GM18517 (cell line): ENCODE results near the gene DCHS2.

Experiments used
- ATAC-seq: cut with Tn5 transposase; IDR thresholded peaks from one replicate; pipeline ENCODE4 v1.9.1; 2021; ENCODE audit warnings: mild to moderate bottlenecking, moderate library complexity; ENCODE audit not compliant: unreplicated experiment

Gene DCHS2

GRCh38 chr4:154489558-154490233 lies 1.9 kb downstream of the DCHS2 start:
- ATAC-seq, result no peak

- ATAC-seq, result no peak
These were observed 4.5 kb downstream of the DCHS2 start for GRCh38 chr4:154487145-154487544.

- peak; percentile 99 for ATAC-seq
These were observed 6.3 kb downstream of the DCHS2 start for GRCh38 chr4:154485127-154485773.

GRCh38 chr4:154478547-154478946 lies 13.1 kb downstream of the DCHS2 start:
- ATAC-seq, result peak; percentile 19

- ATAC-seq, result peak; percentile 86
These were observed 13.5 kb downstream of the DCHS2 start for GRCh38 chr4:154478128-154478527.

GRCh38 chr4:154476232-154476631 lies 15.4 kb downstream of the DCHS2 start:
- ATAC-seq, result no peak

- ATAC-seq, result no peak
These were observed 15.8 kb downstream of the DCHS2 start for GRCh38 chr4:154475820-154476219.

- no peak for ATAC-seq
These were observed 18.1 kb downstream of the DCHS2 start for GRCh38 chr4:154473497-154473896.

- ATAC-seq, result no peak
These were observed 18.7 kb downstream of the DCHS2 start for GRCh38 chr4:154472858-154473257.

- ATAC-seq, result peak; percentile 85
These were observed 19.9 kb downstream of the DCHS2 start for GRCh38 chr4:154471526-154472331.

- peak; percentile 83 for ATAC-seq
These were observed 20.6 kb downstream of the DCHS2 start for GRCh38 chr4:154471032-154471431.

GRCh38 chr4:154467886-154468285 lies 23.7 kb downstream of the DCHS2 start:
- ATAC-seq, result no peak

GRCh38 chr4:154466336-154466735 lies 25.3 kb downstream of the DCHS2 start:
- ATAC-seq, result no peak

GRCh38 chr4:154465085-154465484 lies 26.5 kb downstream of the DCHS2 start:
- ATAC-seq, result no peak

- ATAC-seq, result no peak
These were observed 26.9 kb downstream of the DCHS2 start for GRCh38 chr4:154464654-154465053.

GRCh38 chr4:154462081-154462810 lies 29.4 kb downstream of the DCHS2 start:
- ATAC-seq, result no peak

- ATAC-seq, result no peak
These were observed 34.1 kb downstream of the DCHS2 start for GRCh38 chr4:154457471-154457870.

GRCh38 chr4:154456889-154457288 lies 34.7 kb downstream of the DCHS2 start:
- ATAC-seq, result no peak

GRCh38 chr4:154456240-154456639 lies 35.4 kb downstream of the DCHS2 start:
- no peak for ATAC-seq

- ATAC-seq, result no peak
These were observed 36.5 kb downstream of the DCHS2 start for GRCh38 chr4:154455111-154455510.

GRCh38 chr4:154454710-154455109 lies 36.9 kb downstream of the DCHS2 start:
- no peak for ATAC-seq
